ENCODE measurements around the gene DNAH6.

GRCh38 chr2:84770280-84770679 is 254.0 kb downstream of the DNAH6 start:
- no peak for TF ChIP-seq POLR2A (IDR thresholded peaks at IDR 0.05; ENCODE audit: low read depth, low read length)
- no peak for TF ChIP-seq POLR2AphosphoS5 (IDR thresholded peaks at IDR 0.05; ENCODE audit: low read depth, low read length)
- no peak for TF ChIP-seq PAX5 (IDR thresholded peaks at IDR 0.05; ENCODE audit: insufficient read depth, low read length, severe bottlenecking)
- TF ChIP-seq TAF1 (IDR thresholded peaks at IDR 0.05; ENCODE audit: low read depth, low read length): no peak
